Tibial nerve (tissue), 4 donors: ENCODE measurements around the gene SHROOM3. TPM values are rescaled to one million over a fixed set of nuclear protein-coding genes. Genes with fewer than 3 reads are reported as not detected.
A peak's percentile ranks its signal among the peaks of the same experiment; 100 is the strongest.

Experiments used
- DNase-seq, 2 donors: peaks; one replicate each; pipeline ENCODE4 v3.0.0-alpha.2; 2019; ENCODE audit warnings: low spot score in 2 of 2
- H3K27ac ChIP-seq, 4 donors: fragments of 200-600 bp; sonication (generic) in 3 of 4; one replicate each; pipeline ENCODE4 v1.5.1; 2017 to 2019; ENCODE audit warnings: mild to moderate bottlenecking in 1 of 4
- H3K27me3 ChIP-seq, 2 donors: fragments of 200-600 bp; sonication (generic) in 1 of 2; one replicate each; pipeline versions ENCODE4 v1.5.1 to v1.6.0; 2017 to 2019
- H3K36me3 ChIP-seq, 3 donors: fragments of 200-600 bp; sonication (generic); one replicate each; pipeline ENCODE4 v1.5.1; 2018 to 2019
- H3K4me1 ChIP-seq, 4 donors: fragments of 200-600 bp; sonication (generic) in 3 of 4; one replicate each; pipeline ENCODE4 v1.5.1; 2017 to 2019
- H3K4me3 ChIP-seq, 4 donors: fragments of 200-600 bp; sonication (generic) in 3 of 4; one replicate each; pipeline ENCODE4 v1.5.1; 2017 to 2019; ENCODE audit warnings: mild to moderate bottlenecking in 1 of 4, moderate library complexity in 1 of 4
- H3K9me3 ChIP-seq, 4 donors: fragments of 200-600 bp; sonication (generic) in 3 of 4; one replicate each; pipeline ENCODE4 v1.5.1; 2017 to 2019
- CTCF ChIP-seq, 5 experiments: fragments of 200-600 bp in 3 of 5; fragments of 450-650 bp in 2 of 5; sonication (generic) in 3 of 5; IDR thresholded peaks; one replicate each; pipeline ENCODE4 v1.5.1; 2016 to 2019; ENCODE audit warnings: antibody characterized with exemption in 5 of 5, mild to moderate bottlenecking in 3 of 5, moderate library complexity in 2 of 5
- EP300 ChIP-seq, 2 donors: sonication (generic); formaldehyde crosslinking; IDR thresholded peaks; one replicate each; pipeline ENCODE4 v1.6.1; 2017; ENCODE audit warnings: antibody characterized with exemption in 2 of 2, mild to moderate bottlenecking in 1 of 2
- POLR2A ChIP-seq, 2 donors: fragments of 450-650 bp; IDR thresholded peaks; one replicate each; pipeline ENCODE4 v1.6.1; 2017; ENCODE audit warnings: antibody characterized with exemption in 2 of 2, mild to moderate bottlenecking in 2 of 2, moderate library complexity in 2 of 2
- WGBS, 2 donors: methylation state at CpG; one replicate each; pipeline ENCODE4 v1.1.5; 2018; 5-methylcytosine and 5-hydroxymethylcytosine counted together
- total RNA-seq, 4 donors: library from RNA; depleted of rRNA; stranded (reverse); fragments of >200 nt; gene quantifications; one replicate each; pipeline ENCODE4 v1.1.0, GENCODE V29; 2016

SHROOM3 gene
- total RNA-seq, 4 donors from 2014 or later, result 28.0 to 49.8 (median 37.9) TPM

- TF ChIP-seq EP300 (IDR thresholded peaks at IDR 0.05), result no peak
- no peak for TF ChIP-seq POLR2A (IDR thresholded peaks at IDR 0.05)
- no peak for TF ChIP-seq CTCF (IDR thresholded peaks at IDR 0.05)
- 78 to 79% methylated on average over 3 of the region's 3 CpGs for WGBS, 2 donors
- Histone ChIP-seq H3K36me3 (no peaks in the 10 kb centered on the region), H3K4me1 (peaks cover 0 to 14% (median 4%) of the 10 kb centered on the region in 4 donors), H3K27ac (no peak overlapping the region), H3K4me3 (no peak overlapping the region), H3K9me3 (no peaks in the 10 kb centered on the region), H3K27me3 (no peaks in the 10 kb centered on the region)
- no peak for DNase-seq
Measured at GRCh38 chr4:76492055-76492454, 57.0 kb downstream of the SHROOM3 start.

- TF ChIP-seq EP300 (IDR thresholded peaks at IDR 0.05), result no peak
- no peak for TF ChIP-seq CTCF (IDR thresholded peaks at IDR 0.05)
- TF ChIP-seq POLR2A (IDR thresholded peaks at IDR 0.05), result no peak
- Histone ChIP-seq H3K4me1 (peaks cover 0 to 15% (median 9%) of the 10 kb centered on the region in 4 donors), H3K9me3 (no peaks in the 10 kb centered on the region), H3K27ac (no peak overlapping the region), H3K4me3 (no peak overlapping the region), H3K27me3 (no peaks in the 10 kb centered on the region), H3K36me3 (no peaks in the 10 kb centered on the region)
- DNase-seq, result no peak
- 88 to 96% methylated on average over 5 of the region's 5 CpGs for WGBS, 2 donors
Measured at GRCh38 chr4:76494243-76494642, 59.2 kb downstream of the SHROOM3 start.

GRCh38 chr4:76494871-76495590 lies 60.0 kb downstream of the SHROOM3 start:
- WGBS, 2 donors, result 88 to 89% methylated on average over 6 of the region's 6 CpGs
- peaks cover 0 to 14% (median 9%) of the 10 kb centered on the region in 4 donors for H3K4me1 ChIP-seq
- no peaks in the 10 kb centered on the region for H3K36me3 ChIP-seq
- TF ChIP-seq POLR2A (IDR thresholded peaks at IDR 0.05) (no peak), CTCF (IDR thresholded peaks at IDR 0.05) (no peak), EP300 (IDR thresholded peaks at IDR 0.05) (no peak)
- no peak for DNase-seq
- H3K27me3 ChIP-seq, result no peaks in the 10 kb centered on the region
- no peaks in the 10 kb centered on the region for H3K9me3 ChIP-seq
- no peak overlapping the region for H3K27ac ChIP-seq
- H3K4me3 ChIP-seq, result no peak overlapping the region

GRCh38 chr4:76498550-76498949 lies 63.5 kb downstream of the SHROOM3 start:
- Histone ChIP-seq H3K27me3 (no peaks in the 10 kb centered on the region), H3K36me3 (no peaks in the 10 kb centered on the region), H3K4me3 (no peak overlapping the region), H3K4me1 (peaks cover 0 to 14% (median 9%) of the 10 kb centered on the region in 4 donors), H3K27ac (peak overlapping the region in 2 of 4 donors; percentile 31 to 52), H3K9me3 (no peaks in the 10 kb centered on the region)
- TF ChIP-seq CTCF (IDR thresholded peaks at IDR 0.05), result no peak
- TF ChIP-seq EP300 (IDR thresholded peaks at IDR 0.05), result no peak
- TF ChIP-seq POLR2A (IDR thresholded peaks at IDR 0.05), result no peak
- WGBS, 2 donors, result 22 to 26% methylated on average over 3 of the region's 3 CpGs
- no peak for DNase-seq

- H3K27me3 ChIP-seq, result no peaks in the 10 kb centered on the region
- no peaks in the 10 kb centered on the region for H3K9me3 ChIP-seq
- H3K36me3 ChIP-seq, result no peaks in the 10 kb centered on the region
- H3K4me1 ChIP-seq, result peaks cover 0 to 14% (median 9%) of the 10 kb centered on the region in 4 donors
- no peak for TF ChIP-seq EP300 (IDR thresholded peaks at IDR 0.05)
- no peak for TF ChIP-seq POLR2A (IDR thresholded peaks at IDR 0.05)
- TF ChIP-seq CTCF (IDR thresholded peaks at IDR 0.05), result no peak
- WGBS, 2 donors, result 79 to 87% methylated on average over 4 of the region's 4 CpGs
- H3K4me3 ChIP-seq, result no peak overlapping the region
- H3K27ac ChIP-seq, result no peak overlapping the region
- no peak for DNase-seq
Measured at GRCh38 chr4:76499461-76499860, 64.4 kb downstream of the SHROOM3 start.
